Measurements from ENCODE around the gene CCDC3.

GRCh38 chr10:12985347-12985746 lies 16.2 kb downstream of the CCDC3 start:
- TF ChIP-seq TCF12 (IDR thresholded peaks at IDR 0.05; ENCODE audit: low read depth), result no peak
- no peak for TF ChIP-seq NFIC (IDR thresholded peaks at IDR 0.05)
- TF ChIP-seq FOXM1 (IDR thresholded peaks at IDR 0.05; ENCODE audit: borderline replicate concordance, low read depth), result no peak
- no peak for TF ChIP-seq EP300 (IDR thresholded peaks at IDR 0.05; ENCODE audit: borderline replicate concordance)

Measured in Ishikawa (cell line).